Panc1 (cell line): Measurements from ENCODE around the gene SHQ1. TPM values are rescaled to one million over a fixed set of nuclear protein-coding genes. Genes with fewer than 3 reads are reported as not detected.

Source experiments
- ATAC-seq: fragments of 200-7000 bp; cut with Tn5 transposase; 2 replicates; pipeline ENCODE4 v1.9.1; 2020; ENCODE audit warnings: mild to moderate bottlenecking, moderate library complexity
- BruUV-seq: library from RNA; stranded (reverse); fragments of 400-500 nt; replicated peaks from 2 replicates; lab custom pipeline; 2021; lab: Mats Ljungman, UMichigan
- CTCF ChIA-PET: fragments of 300-600 bp; sonication (Branson Sonifier 250); formaldehyde crosslinking; loops from one replicate; lab custom pipeline; 2022; ENCODE audit warnings: antibody characterized with exemption; lab: Charles Lee
- POLR2A ChIA-PET: fragments of 300-600 bp; sonication (Branson Sonifier 250); formaldehyde crosslinking; loops from one replicate; lab custom pipeline; 2022; ENCODE audit warnings: antibody characterized with exemption; lab: Charles Lee
- DNase-seq: peaks from one replicate; pipeline ENCODE4 v3.0.0-alpha.2; 2010; ENCODE audit warnings: low read depth, low spot score
- H3K27ac ChIP-seq: 2 replicates; pipeline ENCODE4 v1.5.1; 2011; ENCODE audit warnings: mild to moderate bottlenecking, low read length, inconsistent platforms
- H3K27me3 ChIP-seq: fragments of 200-500 bp; sonication (Bioruptor generic); 2 replicates; pipeline ENCODE4 v1.6.0; 2014; ENCODE audit warnings: low read length, inconsistent platforms; ENCODE audit not compliant: control insufficient read depth, insufficient read depth
- H3K36me3 ChIP-seq: fragments of 200-500 bp; sonication (Bioruptor generic); 2 replicates; pipeline ENCODE4 v1.5.1; 2014; ENCODE audit warnings: inconsistent platforms, mild to moderate bottlenecking, low read length, moderate library complexity; ENCODE audit not compliant: control insufficient read depth, insufficient read depth
- H3K4me1 ChIP-seq: 2 replicates; pipeline ENCODE4 v1.5.1; 2011; ENCODE audit warnings: inconsistent platforms, mild to moderate bottlenecking, low read length, moderate library complexity; ENCODE audit not compliant: control insufficient read depth, insufficient read depth
- H3K4me3 ChIP-seq, 2 experiments: 2 replicates each; pipeline ENCODE4 v1.5.1; 2011 to 2012; ENCODE audit warnings: low read depth in 2 of 2, low read length in 2 of 2, mild to moderate bottlenecking in 2 of 2, inconsistent platforms in 1 of 2, moderate library complexity in 1 of 2
- H3K9me3 ChIP-seq: fragments of 200-500 bp; sonication (Bioruptor generic); 2 replicates; pipeline ENCODE4 v1.5.1; 2014; ENCODE audit warnings: low read depth, mild to moderate bottlenecking, inconsistent platforms, low read length, moderate library complexity; ENCODE audit not compliant: control insufficient read depth, insufficient read depth
- CTCF ChIP-seq: fragments of 450-650 bp; IDR thresholded peaks from 2 replicates; pipeline ENCODE4 v1.5.1; 2017; ENCODE audit warnings: mild to moderate bottlenecking
- POLR2AphosphoS5 ChIP-seq: IDR thresholded peaks from 2 replicates; pipeline ENCODE4 v1.6.1; 2012; ENCODE audit warnings: mild to moderate bottlenecking, low read depth, low read length, moderate library complexity
- REST ChIP-seq, 2 experiments: IDR thresholded peaks; 2 replicates each; pipeline ENCODE4 v1.6.1; 2011 to 2012; ENCODE audit warnings: low read depth in 2 of 2, control low read depth in 1 of 2, low read length in 1 of 2, mild to moderate bottlenecking in 1 of 2, moderate library complexity in 1 of 2; ENCODE audit not compliant: insufficient read depth in 1 of 2
- SIN3A ChIP-seq: IDR thresholded peaks from 2 replicates; pipeline ENCODE4 v1.6.1; 2012; ENCODE audit warnings: low read depth, mild to moderate bottlenecking, low read length, moderate library complexity, borderline replicate concordance; ENCODE audit not compliant: insufficient read depth
- TCF7L2 ChIP-seq: IDR thresholded peaks from 2 replicates; pipeline ENCODE4 v1.6.1; 2011; ENCODE audit warnings: mild to moderate bottlenecking, low read depth, low read length, inconsistent platforms
- in situ Hi-C: cut with HindIII; loops from 2 replicates; pipeline ENCODE4 v1.10.0; 2016; ENCODE audit warnings: low sequenced_read_pairs, low pct_unique_long_range_greater_than_20kb
- intact Hi-C: fragments of 100-400 bp; cut with micrococcal nuclease; formaldehyde crosslinking; loops from one replicate; pipeline ENCODE4 v1.10.0; 2022; ENCODE audit not compliant: unreplicated experiment
- total RNA-seq: library from RNA; stranded (reverse); gene quantifications from one replicate; pipeline ENCODE4 v1.2.1, GENCODE V29; 2021; ENCODE audit not compliant: unreplicated experiment

Gene SHQ1
- total RNA-seq, 1 experiment from 2014 or later = 21.0 TPM

DNA sequence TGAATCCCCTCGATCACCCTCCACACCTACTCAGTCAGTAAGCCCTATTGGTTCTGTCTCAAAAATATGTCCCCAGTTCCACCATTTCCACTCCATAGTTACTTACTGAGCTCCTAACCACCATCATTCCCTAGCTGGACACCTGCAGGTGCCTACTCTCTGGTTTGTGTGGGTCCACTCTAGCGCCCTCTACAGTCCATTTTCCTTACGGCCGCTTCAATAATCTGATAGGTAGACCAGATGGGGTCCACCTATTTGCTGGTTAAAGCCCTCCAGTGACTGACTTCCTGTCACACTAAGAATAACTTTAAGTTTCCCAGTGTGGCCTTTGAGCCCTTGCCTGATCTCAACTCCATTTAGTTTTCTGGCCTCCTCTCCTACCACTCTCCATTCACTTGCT lies 44.6 kb upstream of the SHQ1 start:
- intact Hi-C loops = no loop called here
- Histone ChIP-seq H3K4me3 (no peak overlapping the region), H3K4me1 (peaks cover 6% of the 10 kb centered on the region), H3K36me3 (no peaks in the 10 kb centered on the region; the same call in 1 of the 2 replicates), H3K9me3 (no peaks in the 10 kb centered on the region), H3K27ac (no peak overlapping the region), H3K27me3 (no peaks in the 10 kb centered on the region)
- in situ Hi-C loops = no loop called here
- no peak for ATAC-seq
- CTCF ChIA-PET = no interaction called here
- DNase-seq = no peak
- POLR2A ChIA-PET = no interaction called here
- no TSS peak for BruUV-seq
- TF ChIP-seq REST (IDR thresholded peaks at IDR 0.05; ENCODE audit: insufficient read depth in 1 of 2, low read depth in 2 of 2, low read length in 1 of 2) (no peak), CTCF (peak; percentile 57)

- no peaks in the 10 kb centered on the region; the same call in 1 of the 2 replicates for H3K36me3 ChIP-seq
- H3K4me1 ChIP-seq = peaks cover 6% of the 10 kb centered on the region
- POLR2A ChIA-PET = no interaction called here
- no TSS peak for BruUV-seq
- TF ChIP-seq TCF7L2 = no peak
- CTCF ChIA-PET = no interaction called here
- no peaks in the 10 kb centered on the region for H3K9me3 ChIP-seq
- ATAC-seq = no peak
- no peak overlapping the region for H3K4me3 ChIP-seq
- H3K27me3 ChIP-seq = no peaks in the 10 kb centered on the region
- H3K27ac ChIP-seq = no peak overlapping the region
- no peak for DNase-seq
- in situ Hi-C loops = no loop called here
- intact Hi-C loops = no loop called here
These were observed 44.0 kb upstream of the SHQ1 start for GRCh38 chr3:72892081-72892775.

GRCh38 chr3:72891053-72891855 lies 43.0 kb upstream of the SHQ1 start:
- ChIA-PET POLR2A (no interaction called here), CTCF (no interaction called here)
- intact Hi-C loops (no loop called here), in situ Hi-C loops (no loop called here)
- H3K27ac ChIP-seq = no peak overlapping the region
- no peaks in the 10 kb centered on the region for H3K9me3 ChIP-seq
- no peaks in the 10 kb centered on the region; the same call in 1 of the 2 replicates for H3K36me3 ChIP-seq
- H3K4me3 ChIP-seq = no peak overlapping the region
- H3K27me3 ChIP-seq = no peaks in the 10 kb centered on the region
- no TSS peak for BruUV-seq
- DNase-seq = no peak
- TF ChIP-seq POLR2AphosphoS5 (no peak), CTCF (no peak), TCF7L2 (no peak), SIN3A (no peak), REST (IDR thresholded peaks at IDR 0.05; ENCODE audit: insufficient read depth in 1 of 2, low read depth in 2 of 2, low read length in 1 of 2) (no peak)
- H3K4me1 ChIP-seq = peaks cover 6% of the 10 kb centered on the region
- ATAC-seq = no peak
